Glomerular visceral epithelial cell (primary cell): ENCODE results near the gene ELP4.
"Not testable (repeated sequence)": the region's sequence is repeated elsewhere in the genome, so short reads cannot be mapped to it uniquely, and the experiment has no call there.

ENCODE experiments used
- DNase-seq: peaks from one replicate; pipeline ENCODE4 v3.0.0-alpha.2; 2016; ENCODE audit errors: extremely low spot score

The ELP4 gene

DNA sequence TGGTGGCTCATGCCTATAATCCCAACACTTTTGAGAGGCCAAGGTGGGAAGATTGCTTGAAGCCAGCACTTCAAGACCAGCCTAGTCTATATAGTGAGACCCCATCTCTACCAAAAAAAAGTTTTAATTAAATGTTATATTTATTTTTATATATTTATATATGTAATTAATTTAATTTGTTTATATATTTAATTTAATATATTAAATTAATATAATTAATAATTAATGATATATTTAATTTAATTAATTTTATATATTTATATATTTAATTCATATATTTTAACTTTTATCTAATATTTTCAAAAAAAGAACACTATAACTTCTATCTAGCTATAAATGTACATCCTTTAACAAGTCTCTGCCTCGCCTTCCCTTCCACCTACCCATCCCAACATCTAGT lies 196.8 kb downstream of the ELP4 start:
- DNase-seq = no peak

DNA sequence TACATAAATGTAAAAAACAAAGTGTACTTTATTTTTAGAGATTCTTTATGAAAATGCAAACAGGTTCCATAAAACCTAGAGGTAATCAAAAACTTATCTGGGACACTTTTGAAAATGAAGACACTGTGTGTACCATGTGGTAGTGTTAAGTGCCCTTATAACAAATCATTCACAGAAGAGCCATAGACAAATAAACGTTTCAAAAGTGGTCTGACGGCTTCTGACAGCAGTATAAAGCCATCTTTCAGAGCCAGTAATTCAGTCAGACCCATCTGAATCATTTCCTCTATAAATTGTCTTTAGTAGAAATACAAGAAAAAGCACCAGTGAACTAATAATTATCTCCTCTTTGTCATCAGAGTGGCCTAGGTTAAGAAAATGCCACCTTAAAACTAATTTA lies 201.6 kb downstream of the ELP4 start:
- DNase-seq = no peak

DNA sequence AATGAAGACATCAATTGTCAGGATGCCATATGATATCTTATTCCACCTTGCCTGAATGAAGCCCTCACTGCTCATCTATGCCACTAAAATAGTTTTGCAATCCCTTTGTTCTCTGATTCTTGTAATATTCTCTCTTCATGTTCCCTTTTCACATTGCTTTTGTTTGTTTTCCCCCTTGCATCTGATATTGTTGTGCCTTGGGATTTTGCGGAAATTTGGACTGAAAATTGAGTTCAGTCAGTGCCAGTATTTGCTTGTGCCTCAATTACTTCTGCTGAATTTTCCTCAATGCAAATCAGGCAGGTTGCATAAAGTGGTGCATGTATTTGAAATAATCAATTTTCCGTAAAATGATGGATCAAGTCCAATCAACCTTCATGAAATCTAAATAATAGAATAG lies 203.3 kb downstream of the ELP4 start:
- no peak for DNase-seq

DNA sequence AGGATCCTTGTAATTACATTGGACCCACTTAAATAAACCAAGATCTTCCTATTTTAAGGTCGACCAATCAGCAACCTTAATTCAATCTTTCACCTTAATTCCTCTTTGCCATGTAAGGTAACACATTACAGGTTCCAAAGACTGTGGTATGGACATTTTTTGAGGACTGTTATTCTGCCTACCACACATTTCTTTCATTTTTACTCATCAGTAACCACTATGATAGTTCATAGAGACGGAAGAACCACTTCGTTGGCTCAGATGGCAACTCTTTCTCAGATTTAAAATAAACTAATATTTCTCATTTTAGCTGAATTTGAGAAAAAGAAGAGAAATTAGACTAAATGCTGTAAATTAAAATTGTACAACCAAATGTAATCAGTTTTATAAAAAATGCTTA lies 205.3 kb downstream of the ELP4 start:
- DNase-seq = no peak

DNA sequence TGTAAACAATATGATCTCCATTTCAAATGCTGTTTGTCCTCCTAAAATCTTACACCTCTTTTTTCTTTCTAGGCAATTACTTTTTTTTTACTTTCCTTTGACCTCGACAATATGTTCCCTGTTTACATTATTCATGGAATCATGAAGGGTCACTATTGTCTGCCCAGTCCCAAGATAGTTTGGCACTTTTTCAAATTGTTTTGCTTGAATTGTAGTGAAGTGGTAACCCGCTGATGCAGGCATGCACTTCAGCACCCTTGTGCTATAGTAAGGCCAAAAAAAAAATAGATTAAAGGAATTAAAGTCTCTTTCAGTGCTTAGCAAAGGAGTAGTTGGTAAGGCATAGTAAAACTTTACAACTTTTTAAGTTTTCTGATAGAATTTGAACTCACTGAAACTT lies 210.7 kb downstream of the ELP4 start:
- no peak for DNase-seq

DNA sequence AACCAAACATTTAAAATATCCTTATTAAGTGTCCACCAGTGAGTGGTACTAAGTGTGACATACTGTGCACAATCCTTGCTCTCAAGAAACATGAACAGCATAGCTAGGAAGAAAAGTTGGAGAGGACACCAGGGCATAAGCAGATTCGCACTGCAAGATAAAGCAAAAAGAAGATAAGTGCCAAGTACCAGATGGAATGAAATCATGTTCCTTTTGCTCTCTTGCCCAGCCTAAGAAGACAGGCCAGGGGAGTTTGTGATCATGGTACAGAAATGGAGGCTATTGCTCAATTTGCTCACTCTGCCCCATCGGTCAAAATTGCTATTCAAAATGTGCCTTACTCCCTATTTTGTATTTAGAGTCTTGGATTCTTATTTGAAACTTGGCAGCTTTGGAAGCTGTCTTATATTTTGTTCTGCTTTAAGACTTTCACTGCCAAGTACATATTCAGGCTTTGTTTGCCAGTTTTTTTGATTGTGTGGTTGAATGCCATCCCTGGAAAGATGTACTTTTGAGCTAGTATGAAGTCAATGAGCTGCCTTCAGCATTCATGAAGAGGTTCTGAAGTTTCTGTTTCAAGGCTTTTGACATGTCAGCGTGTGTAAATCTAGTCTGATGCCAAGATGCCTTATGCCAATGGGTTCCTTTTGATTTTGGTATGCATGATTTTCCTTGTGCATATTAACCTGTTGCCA lies 211.3 kb downstream of the ELP4 start:
- no peak for DNase-seq

DNA sequence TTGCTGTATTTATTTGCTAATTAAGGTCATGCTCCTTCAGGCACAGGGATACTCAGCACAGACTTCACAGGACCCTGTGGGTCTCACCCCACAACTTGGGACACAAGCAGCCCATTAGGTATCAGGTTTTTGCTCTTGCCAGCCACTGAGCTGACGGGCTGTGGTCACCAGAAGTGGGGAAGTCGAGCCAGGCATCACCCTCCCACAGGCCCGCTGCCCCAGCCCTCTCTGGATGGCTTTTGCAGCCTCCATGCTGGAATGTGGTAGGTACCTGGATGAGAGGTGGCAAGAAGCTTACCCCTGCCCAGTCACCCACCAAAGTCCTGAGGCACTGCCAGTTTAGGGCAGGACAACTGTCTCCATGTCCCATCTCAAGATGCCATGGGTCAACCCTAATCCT lies 213.2 kb downstream of the ELP4 start:
- no peak for DNase-seq

DNA sequence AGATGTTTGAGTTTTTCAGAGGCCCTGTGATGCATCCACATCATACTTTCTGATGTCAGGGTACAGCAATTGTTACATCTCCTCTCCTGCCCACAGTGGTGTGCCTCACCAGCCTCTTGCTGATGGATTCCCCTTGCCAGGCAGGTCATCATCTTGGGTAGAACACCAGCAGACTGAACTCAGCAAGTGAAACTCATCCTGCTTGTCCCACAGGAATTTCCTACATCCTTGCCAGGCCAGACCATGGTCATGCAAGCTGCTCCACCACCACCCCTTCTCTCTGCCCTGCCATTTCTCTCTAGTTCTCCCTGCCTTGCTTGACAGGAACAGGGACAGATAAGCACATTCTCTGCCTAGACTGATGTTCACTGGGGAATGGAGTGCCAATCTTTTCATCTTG lies 215.6 kb downstream of the ELP4 start:
- DNase-seq = peak; percentile 1

DNA sequence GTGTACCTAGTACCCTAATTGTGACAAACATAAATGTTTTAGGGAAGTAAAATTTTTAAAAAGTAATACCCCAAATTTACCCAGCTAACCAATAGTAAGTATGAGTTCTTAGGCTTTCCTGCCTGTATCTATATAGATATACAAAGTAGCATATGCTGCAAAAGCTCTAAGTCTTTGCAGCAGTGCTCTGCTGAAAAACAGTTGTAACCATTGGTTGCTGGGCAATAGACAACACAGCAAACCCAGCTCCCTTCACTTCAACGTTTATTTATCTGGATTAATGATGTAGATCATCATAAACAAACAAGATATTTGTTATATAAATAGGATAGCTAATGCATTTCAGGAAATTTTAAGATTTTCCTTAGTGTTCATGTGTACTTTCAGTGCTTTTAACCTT lies 218.9 kb downstream of the ELP4 start:
- no peak for DNase-seq

DNA sequence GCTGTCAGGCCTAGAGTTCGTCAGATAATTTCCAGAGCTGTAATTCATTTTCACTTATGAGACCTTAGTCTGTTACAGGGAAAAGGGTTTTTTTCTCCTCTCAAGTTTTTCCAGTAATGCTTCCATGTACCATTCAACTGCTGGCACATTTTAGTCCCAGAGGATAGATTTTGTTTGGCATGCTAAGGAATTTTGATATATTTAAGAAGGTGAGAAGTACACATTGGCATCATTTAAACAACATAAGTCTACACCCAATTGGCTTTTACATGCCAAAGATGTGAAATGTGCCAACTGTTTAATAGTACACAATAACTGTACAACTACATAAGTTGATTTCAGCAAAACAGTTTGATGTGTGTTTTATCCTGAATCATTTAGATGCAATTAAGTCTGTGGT lies 230.6 kb downstream of the ELP4 start:
- DNase-seq = no peak

DNA sequence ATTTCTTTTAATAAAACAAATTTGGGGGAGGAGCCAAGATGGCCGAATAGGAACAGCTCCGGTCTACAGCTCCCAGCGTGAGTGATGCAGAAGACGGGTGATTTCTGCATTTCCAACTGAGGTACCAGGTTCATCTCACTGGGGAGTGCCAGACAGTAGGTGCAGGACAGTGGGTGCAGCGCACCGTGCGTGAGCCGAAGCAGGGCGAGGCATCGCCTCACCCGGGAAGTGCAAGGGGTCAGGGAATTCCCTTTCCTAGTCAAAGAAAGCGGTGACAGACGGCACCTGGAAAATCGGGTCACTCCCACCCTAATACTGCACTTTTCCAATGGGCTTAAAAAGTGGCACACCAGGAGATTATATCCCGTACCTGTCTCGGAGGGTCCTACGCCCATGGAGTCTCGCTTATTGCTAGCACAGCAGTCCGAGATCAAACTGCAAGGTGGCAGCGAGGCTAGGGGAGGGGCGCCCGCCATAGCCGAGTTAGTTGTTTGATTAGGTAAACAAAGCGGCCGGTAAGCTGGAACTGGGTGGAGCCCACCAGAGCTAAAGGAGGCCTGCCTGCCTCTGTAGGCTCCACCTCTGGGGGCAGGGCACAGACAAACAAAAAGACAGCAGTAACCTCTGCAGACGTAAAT lies 231.3 kb downstream of the ELP4 start:
- DNase-seq = not testable (repeated sequence)

DNA sequence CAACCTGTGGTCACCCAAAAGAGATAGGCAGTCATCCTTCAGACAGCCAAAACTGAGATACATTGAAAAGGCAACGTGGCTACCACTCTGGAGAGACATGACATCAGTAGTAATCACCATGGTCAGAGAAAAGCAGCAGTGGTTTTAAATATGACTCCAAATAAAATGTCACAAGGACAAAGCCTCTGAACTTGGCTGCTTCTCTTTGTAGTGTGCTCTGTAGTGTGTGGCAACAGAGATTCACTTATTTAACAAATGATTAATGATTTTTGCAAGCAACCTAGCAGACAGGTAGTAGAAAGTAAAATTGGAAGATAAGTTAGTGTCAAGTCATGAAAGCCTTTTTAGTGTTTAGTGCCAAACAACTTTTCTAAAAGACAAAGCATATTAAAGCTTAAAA lies 238.0 kb downstream of the ELP4 start:
- no peak for DNase-seq

DNA sequence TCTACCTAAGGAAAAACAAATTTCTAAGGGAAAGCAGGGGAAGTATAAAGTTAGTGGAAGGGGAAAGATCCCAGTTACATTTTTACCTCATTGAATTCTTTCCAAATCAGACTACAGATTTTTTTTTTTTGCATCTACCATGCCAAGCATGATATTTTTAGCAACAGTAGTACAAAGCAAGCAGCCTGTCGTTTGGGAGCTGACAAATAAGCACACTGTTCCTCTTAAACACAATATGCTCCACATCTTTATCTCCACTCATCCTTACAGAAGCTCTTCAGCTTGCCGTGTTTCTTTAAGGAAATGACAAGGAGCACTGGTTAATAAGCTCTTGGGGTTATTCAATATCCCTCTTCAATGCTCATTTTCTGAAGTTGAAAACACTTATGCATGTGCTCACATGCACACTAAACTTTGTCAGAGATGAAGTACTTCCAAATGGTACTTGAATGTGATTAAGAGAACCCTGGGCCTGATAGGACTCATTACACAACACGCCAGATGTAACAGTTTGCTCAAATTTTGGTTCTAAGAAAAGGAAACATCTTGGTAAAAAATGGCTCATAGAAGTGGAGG lies 247.8 kb downstream of the ELP4 start:
- no peak for DNase-seq

DNA sequence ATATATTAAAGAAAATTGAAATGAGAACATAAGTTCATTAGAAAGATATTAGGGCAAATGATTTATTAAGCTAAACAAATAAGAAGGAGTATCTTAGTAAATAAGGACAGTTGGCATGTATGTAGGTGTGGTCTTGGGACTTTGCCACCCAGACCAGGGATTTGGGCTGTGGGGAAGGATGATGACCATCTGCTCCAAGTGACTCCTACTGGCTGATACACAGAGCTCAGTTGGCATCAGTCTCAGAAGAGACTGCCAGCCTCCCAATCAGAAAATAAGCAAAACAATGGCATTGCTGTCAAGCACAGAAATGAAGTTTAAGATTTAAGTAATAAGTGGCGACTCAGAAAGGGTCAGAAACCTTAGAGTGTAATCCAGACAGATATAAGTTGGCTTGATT lies 252.1 kb downstream of the ELP4 start:
- no peak for DNase-seq

DNA sequence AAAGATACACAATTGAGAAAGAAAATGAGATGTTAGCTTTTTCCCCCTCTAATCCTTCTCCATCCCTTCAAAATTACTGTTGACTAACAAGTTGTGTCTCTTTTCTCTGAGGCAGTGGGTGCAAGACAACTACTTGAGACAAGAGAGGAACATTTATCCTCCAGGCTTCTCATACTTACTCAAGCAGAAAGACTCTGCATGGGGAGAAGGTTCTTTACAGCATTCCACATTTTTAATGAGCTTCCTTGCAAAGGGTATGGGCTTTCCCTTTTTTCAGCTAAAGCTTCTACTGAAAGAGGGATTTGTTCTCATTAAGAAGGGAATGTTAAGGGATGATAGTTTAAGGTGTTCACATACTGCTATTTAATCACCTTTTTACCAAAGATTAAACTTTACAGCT lies 253.7 kb downstream of the ELP4 start:
- no peak for DNase-seq

DNA sequence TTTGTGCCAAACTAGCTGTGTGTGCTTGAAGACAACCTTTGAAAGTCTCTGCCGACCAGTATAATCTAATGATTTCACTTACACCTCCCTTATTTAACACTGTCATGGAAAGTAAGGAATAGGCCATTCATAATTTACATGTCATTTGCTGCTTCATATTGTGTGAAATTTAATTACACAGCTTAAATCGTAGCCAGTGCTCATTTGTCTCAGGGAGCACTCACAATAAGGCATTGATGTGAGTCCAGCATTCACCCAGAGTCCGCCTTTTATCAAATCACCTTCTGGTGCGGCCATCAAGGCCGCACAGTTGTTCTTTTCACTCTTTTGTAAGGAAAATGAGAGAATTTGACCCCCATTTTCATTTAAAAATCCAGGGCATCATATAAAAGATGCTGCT lies 254.7 kb downstream of the ELP4 start:
- no peak for DNase-seq

DNA sequence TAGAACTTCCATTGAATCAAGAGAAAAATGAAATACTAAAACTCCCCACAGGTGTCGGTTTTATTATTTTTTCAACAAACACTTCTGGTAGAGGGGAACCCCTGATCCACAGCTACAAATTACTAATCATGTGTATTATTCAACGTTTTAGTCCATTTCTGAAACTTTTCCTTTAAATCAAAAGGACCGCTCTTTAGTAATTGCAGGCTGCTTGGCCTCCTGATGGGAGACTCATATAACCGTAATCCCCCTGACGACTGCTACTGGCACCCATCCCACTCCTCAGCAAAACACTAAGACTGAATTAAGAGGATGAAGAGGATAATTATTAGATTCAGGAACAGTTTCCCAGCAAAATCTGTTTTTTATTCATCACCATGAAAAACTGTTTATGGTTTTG lies 255.2 kb downstream of the ELP4 start:
- no peak for DNase-seq

DNA sequence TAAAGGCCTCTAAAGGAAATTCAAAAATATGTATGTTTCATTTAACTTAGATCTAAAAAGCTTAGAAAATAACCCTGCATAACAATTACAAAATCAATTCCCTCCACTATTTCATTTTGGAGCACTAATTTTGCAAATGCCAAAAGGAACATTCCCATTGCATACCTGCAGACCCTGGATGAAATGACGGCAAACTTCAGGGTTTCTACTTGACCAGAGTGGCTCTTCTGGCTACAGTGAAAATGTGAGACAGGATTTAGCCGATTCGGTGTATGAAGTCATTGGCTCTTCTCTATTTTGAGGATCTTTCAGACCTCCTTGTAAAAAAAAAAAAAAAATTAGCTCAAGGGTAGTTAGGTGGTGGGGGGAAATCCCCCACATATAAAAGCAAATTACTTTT lies 257.5 kb downstream of the ELP4 start:
- no peak for DNase-seq

DNA sequence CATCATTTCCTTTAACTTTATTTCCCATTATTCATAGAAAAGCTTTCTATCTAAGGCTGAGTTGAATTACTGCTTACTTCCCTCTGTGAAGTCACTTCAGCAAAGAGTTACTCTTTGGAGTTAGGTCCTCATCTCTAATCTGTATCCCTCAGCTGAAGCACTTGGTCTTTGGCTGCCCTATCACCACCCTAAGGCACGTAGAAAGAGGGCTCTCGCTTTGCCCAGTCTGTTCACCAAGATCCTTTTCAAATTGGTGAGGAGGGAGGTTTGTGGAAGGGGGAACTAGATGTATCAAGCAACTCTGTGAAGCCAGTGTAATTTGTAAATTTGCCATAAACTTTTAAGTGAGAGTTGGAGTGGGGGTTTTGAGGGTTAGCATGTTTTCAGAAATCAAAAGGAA lies 258.1 kb downstream of the ELP4 start:
- DNase-seq = no peak

DNA sequence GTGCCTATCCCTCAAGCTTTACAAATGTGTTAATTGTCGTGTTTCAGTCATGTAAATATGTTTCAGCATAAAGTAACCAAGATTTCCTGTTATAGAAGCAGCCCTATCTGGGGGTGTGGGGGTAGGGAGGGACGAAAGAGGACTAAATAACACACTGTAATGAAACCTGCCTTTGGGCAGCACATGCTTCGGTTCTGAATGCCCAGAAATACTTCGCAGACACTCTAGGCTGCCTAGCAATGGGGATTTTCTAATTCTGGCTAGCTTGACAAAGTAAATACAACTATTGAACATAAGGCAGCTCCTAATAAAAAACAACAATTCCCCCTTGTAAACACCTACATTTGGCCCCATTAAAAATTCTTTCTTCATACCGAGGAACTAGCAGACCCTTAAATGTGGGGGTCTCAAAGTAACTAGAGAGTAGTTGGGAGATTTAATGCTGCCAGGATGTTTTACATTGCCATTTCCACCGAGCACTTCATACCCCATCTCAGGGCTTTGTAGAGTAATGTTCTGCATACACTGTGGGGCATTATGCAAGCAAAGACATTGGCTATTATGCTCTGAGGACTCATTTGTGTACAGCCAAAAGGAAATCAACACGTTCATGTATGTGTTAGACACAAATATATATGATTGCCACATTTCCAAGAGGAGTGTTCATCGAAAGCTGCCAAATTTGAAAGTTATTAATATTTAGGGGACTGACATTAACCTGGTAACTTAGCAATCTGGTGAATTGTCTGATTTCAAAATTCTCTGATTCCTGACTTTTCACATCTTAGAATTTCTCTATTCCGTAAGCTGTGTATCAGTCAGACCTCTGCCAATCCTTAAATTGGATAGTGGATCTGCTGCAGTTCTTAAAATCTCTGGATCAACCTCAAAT lies 259.4 kb downstream of the ELP4 start:
- DNase-seq = no peak

DNA sequence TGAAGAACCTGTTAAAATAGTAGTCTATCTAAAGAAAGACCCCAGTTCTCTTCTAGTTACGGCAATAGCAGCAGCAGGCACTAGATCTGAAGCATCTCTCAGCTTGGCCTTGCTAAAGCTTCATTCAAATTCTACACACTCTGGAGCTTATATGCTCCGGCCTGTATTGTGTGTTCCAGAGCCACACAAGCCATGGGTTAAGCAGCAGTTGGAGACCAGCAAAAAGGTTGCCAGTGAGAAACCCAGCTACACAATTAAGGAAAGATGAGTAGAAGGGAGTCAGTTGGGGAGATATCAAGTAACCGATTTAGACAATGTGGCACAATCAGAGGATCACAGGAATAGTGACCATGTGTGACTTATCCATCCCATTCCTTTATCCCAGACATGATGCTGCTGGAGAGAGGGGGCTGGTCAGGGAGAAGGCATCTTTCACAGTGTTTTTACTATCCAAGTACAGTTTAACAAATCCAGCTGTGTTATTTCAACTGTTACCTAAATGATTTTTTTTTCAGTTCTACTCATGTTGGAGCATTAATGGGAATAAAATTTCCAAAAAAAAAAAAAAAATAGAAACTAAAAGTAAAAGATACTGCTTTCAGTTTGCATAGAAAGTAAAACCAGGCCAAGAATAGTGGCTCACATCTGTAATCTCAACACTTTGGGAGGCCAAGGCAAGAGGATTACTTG lies 260.6 kb downstream of the ELP4 start:
- DNase-seq = no peak

DNA sequence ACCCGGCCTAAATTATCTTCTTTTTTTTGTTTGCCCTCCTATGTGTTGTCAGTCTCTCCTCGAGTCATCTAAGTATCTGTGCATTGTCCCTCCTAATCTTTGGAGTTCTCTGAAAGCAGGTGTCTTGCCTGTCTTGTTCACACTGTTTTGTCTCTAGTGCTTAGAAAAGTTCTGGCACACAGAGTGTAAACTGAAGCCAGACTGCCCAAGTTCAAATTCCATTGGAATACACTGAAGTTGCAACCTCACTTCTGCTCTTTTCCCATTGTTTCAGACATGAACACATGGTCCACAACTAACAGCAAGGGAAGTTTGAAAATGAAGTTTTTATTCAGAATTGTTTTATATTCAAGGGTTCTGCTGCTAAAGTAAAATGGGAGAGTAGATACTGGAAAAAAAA lies 262.8 kb downstream of the ELP4 start:
- no peak for DNase-seq
